ENCODE data around the gene TOP1. TPM values are rescaled to one million over a fixed set of nuclear protein-coding genes. Genes with fewer than 3 reads are reported as not detected.

TOP1 gene
- polyA plus RNA-seq, 3 donors, result 6.9 to 11.5 (median 11.5) TPM

DNA sequence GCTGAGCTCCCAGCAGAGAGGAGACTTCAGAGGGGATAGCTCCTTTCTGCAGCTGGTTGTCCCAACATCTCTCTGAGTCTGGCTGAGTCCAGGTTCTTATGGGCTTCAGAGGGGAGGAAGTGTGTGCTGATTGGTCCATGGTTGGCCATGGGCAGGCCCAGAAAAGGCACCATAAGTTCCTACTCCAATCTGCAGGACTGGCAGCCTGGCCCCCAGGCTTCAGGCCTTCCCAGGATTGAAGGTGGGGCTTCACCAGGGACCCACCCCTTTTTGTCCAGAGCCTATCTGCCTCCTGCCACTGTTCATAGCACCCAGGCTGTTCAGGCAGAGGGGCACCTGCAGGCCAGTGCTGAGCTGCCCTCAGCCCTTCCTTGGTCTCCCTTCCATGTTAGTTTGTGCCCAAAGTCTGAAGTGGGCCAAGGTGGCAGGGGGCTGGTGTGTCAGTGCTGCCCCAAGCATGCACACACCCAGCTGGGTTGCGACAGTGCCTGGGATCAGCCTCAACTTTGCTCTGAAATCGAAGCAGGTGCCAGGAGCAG is 21.6 kb upstream of the TOP1 start:
- Histone ChIP-seq H4K20me1 (ENCODE audit: insufficient read depth, low read length) (no peaks in the 10 kb centered on the region), H3K36me3 (replicated peaks in 1 of 2; ENCODE audit: control insufficient read depth in 1 of 2, insufficient read depth in 2 of 2, low read length in 2 of 2) (no peaks in the 10 kb centered on the region), H3K27me3 (ENCODE audit: control insufficient read depth in 2 of 2, insufficient read depth in 2 of 2, low read length in 2 of 2) (no peaks in the 10 kb centered on the region), H3K4me1 (ENCODE audit: control insufficient read depth in 1 of 2, insufficient read depth in 2 of 2, low read length in 2 of 2) (peaks cover 82 to 85% of the 10 kb centered on the region in 2 donors), H3K9me3 (replicated peaks in 1 of 2; ENCODE audit: control insufficient read depth in 1 of 2, insufficient read depth in 1 of 2, low read length in 2 of 2) (no peaks in the 10 kb centered on the region), H3K27ac (ENCODE audit: low read depth in 1 of 2, low read length in 2 of 2) (peak overlapping the region; percentile 5 to 80), H3K79me2 (ENCODE audit: insufficient read depth, low read length) (no peaks in the 10 kb centered on the region), H3K4me2 (replicated peaks; ENCODE audit: extremely low read depth, low read length, poor library complexity, severe bottlenecking) (peak overlapping the region; percentile 67), H2AFZ (ENCODE audit: insufficient read depth, low read depth, low read length, poor library complexity, severe bottlenecking) (no peak overlapping the region), H3K9ac (ENCODE audit: insufficient read depth, low read length, poor library complexity, severe bottlenecking) (no peak overlapping the region), H3K4me3 (replicated peaks in 1 of 3; ENCODE audit: low read depth in 2 of 3, low read length in 3 of 3) (peak overlapping the region in 1 of 3 experiments; percentile 55)
- DNase-seq, result no peak
- peaks cover 2 to 3% of the 10 kb centered on the region in 2 donors for H3K36me3 Mint-ChIP-seq
- H3K4me3 Mint-ChIP-seq, result no peak overlapping the region
- TF ChIP-seq, protein P1, sequence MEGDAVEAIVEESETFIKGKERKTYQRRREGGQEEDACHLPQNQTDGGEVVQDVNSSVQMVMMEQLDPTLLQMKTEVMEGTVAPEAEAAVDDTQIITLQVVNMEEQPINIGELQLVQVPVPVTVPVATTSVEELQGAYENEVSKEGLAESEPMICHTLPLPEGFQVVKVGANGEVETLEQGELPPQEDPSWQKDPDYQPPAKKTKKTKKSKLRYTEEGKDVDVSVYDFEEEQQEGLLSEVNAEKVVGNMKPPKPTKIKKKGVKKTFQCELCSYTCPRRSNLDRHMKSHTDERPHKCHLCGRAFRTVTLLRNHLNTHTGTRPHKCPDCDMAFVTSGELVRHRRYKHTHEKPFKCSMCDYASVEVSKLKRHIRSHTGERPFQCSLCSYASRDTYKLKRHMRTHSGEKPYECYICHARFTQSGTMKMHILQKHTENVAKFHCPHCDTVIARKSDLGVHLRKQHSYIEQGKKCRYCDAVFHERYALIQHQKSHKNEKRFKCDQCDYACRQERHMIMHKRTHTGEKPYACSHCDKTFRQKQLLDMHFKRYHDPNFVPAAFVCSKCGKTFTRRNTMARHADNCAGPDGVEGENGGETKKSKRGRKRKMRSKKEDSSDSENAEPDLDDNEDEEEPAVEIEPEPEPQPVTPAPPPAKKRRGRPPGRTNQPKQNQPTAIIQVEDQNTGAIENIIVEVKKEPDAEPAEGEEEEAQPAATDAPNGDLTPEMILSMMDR (IDR thresholded peaks at IDR 0.05), result no peak
- peaks cover 0 to 7% (median 0%) of the 10 kb centered on the region in 7 donors for H3K9me3 Mint-ChIP-seq
- intact Hi-C loops (cut with micrococcal nuclease), result loop anchor here (10.0 kb wide), 1 partner anchor 512 kb away; no protein-coding TSS in a partner anchor
- H3K27me3 Mint-ChIP-seq (ENCODE audit: low read depth in 3 of 3), result peaks cover 0 to 2% (median 0%) of the 10 kb centered on the region in 3 donors
- 79% methylated on average over 2 of the region's 2 CpGs for WGBS (ENCODE audit: insufficient coverage)
- H3K27ac Mint-ChIP-seq, result peak overlapping the region in 5 of 7 donors; percentile 40 to 98 (median 90)
- H3K4me1 Mint-ChIP-seq, result peaks cover 74% of the 10 kb centered on the region

DNA sequence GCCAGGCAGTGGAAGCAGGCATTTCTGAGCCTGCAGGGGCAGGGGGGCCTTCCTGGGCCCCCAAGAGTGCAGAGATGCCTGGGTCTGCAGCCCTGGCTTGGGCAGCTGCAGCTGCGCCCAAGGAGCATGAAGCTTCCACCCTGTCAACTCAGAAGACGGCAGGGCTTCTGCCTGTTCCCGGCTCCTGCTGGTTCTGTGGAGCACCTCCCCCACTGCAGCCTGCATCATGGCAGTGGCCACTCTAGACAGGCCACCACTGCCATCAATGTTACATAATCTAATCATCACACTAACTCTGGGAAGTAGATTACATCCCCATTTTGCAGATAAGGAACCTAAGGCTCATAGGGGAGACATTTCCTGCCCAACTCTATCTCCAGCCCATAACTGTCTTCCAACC is 21.1 kb upstream of the TOP1 start:
- TF ChIP-seq, protein P1 (IDR thresholded peaks at IDR 0.05), result no peak
- H3K4me1 Mint-ChIP-seq, result peaks cover 74% of the 10 kb centered on the region
- no peaks in the 10 kb centered on the region for H3K79me2 ChIP-seq (ENCODE audit: insufficient read depth, low read length)
- peak overlapping the region; percentile 67 for H3K4me2 ChIP-seq (replicated peaks; ENCODE audit: extremely low read depth, low read length, poor library complexity, severe bottlenecking)
- H3K27ac Mint-ChIP-seq, result peak overlapping the region; percentile 89 to 98 (median 92)
- no peaks in the 10 kb centered on the region for H4K20me1 ChIP-seq (ENCODE audit: insufficient read depth, low read length)
- H3K36me3 ChIP-seq (replicated peaks in 1 of 2; ENCODE audit: control insufficient read depth in 1 of 2, insufficient read depth in 2 of 2, low read length in 2 of 2), result no peaks in the 10 kb centered on the region
- peaks cover 0 to 6% (median 0%) of the 10 kb centered on the region in 7 donors for H3K9me3 Mint-ChIP-seq
- WGBS (ENCODE audit: insufficient coverage), result 74% methylated on average over 3 of the region's 3 CpGs
- no peaks in the 10 kb centered on the region for H3K27me3 ChIP-seq (ENCODE audit: control insufficient read depth in 2 of 2, insufficient read depth in 2 of 2, low read length in 2 of 2)
- no peak overlapping the region for H3K9ac ChIP-seq (ENCODE audit: insufficient read depth, low read length, poor library complexity, severe bottlenecking)
- H3K36me3 Mint-ChIP-seq, result peaks cover 2 to 3% of the 10 kb centered on the region in 2 donors
- H3K9me3 ChIP-seq (replicated peaks in 1 of 2; ENCODE audit: control insufficient read depth in 1 of 2, insufficient read depth in 1 of 2, low read length in 2 of 2), result no peaks in the 10 kb centered on the region
- H3K4me1 ChIP-seq (ENCODE audit: control insufficient read depth in 1 of 2, insufficient read depth in 2 of 2, low read length in 2 of 2), result peaks cover 82 to 85% of the 10 kb centered on the region in 2 donors
- H3K4me3 Mint-ChIP-seq, result peak overlapping the region in 1 of 2 donors; percentile 87
- peak in 2 of 3 donors; percentile 35 to 43 for DNase-seq
- peak overlapping the region in 1 of 3 experiments; percentile 55 for H3K4me3 ChIP-seq (replicated peaks in 1 of 3; ENCODE audit: low read depth in 2 of 3, low read length in 3 of 3)
- H2AFZ ChIP-seq (ENCODE audit: insufficient read depth, low read depth, low read length, poor library complexity, severe bottlenecking), result no peak overlapping the region
- H3K27me3 Mint-ChIP-seq (ENCODE audit: low read depth in 3 of 3), result peaks cover 0 to 2% (median 0%) of the 10 kb centered on the region in 3 donors
- intact Hi-C loops (cut with micrococcal nuclease), result loop anchor here (10.0 kb wide), 1 partner anchor 513 kb away; no protein-coding TSS in a partner anchor
- H3K27ac ChIP-seq (ENCODE audit: low read depth in 1 of 2, low read length in 2 of 2), result peak overlapping the region; percentile 5 to 80

All from CD14-positive monocyte (primary cell).